Measurements from ENCODE around the gene STT3B. TPM values are rescaled to one million over a fixed set of nuclear protein-coding genes. Genes with fewer than 3 reads are reported as not detected.

Gene STT3B
- total RNA-seq, 1 experiment from 2014 or later = 105 TPM

DNA sequence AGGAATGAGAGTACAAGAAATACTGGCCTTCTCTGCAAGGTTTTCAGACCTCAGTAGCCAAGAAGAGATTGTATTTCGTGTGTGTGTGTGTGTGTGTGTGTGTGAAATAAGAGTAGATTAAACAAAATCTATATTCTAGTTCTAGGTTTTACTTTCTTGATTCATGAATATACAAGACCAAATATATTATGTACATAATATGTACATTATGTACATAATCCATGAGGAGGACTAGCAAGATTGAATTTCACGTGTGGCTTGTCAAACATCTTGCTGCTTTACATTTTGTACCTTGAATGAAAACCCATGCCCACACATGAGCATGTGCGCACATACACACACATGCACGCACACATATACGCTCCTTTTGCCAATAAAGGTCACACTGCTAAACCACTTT, 18.2 kb upstream of the STT3B start:
- H3K27ac ChIP-seq (ENCODE audit: low read length) = no peak overlapping the region
- no peaks in the 10 kb centered on the region for H3K27me3 ChIP-seq (ENCODE audit: control insufficient read depth, insufficient read depth, low read length)
- H3K4me3 ChIP-seq (ENCODE audit: low read depth in 2 of 2, low read length in 2 of 2) = no peak overlapping the region
- no peaks in the 10 kb centered on the region for H3K36me3 ChIP-seq (ENCODE audit: control insufficient read depth, insufficient read depth, low read length)
- in situ Hi-C loops (cut with HindIII; ENCODE audit: low pct_unique_long_range_greater_than_20kb, low sequenced_read_pairs) = no loop called here
- ATAC-seq (no peak), DNase-seq (ENCODE audit: low read depth, low spot score) (no peak)
- intact Hi-C loops (cut with micrococcal nuclease; ENCODE audit: unreplicated experiment) = no loop called here
- BruUV-seq (replicated peaks) = no TSS peak
- H3K4me1 ChIP-seq (ENCODE audit: control insufficient read depth, insufficient read depth, low read length) = no peaks in the 10 kb centered on the region
- CTCF ChIA-PET = no interaction called here
- H3K9me3 ChIP-seq (ENCODE audit: control insufficient read depth, insufficient read depth, low read depth, low read length) = no peaks in the 10 kb centered on the region
- TF ChIP-seq, protein P1, sequence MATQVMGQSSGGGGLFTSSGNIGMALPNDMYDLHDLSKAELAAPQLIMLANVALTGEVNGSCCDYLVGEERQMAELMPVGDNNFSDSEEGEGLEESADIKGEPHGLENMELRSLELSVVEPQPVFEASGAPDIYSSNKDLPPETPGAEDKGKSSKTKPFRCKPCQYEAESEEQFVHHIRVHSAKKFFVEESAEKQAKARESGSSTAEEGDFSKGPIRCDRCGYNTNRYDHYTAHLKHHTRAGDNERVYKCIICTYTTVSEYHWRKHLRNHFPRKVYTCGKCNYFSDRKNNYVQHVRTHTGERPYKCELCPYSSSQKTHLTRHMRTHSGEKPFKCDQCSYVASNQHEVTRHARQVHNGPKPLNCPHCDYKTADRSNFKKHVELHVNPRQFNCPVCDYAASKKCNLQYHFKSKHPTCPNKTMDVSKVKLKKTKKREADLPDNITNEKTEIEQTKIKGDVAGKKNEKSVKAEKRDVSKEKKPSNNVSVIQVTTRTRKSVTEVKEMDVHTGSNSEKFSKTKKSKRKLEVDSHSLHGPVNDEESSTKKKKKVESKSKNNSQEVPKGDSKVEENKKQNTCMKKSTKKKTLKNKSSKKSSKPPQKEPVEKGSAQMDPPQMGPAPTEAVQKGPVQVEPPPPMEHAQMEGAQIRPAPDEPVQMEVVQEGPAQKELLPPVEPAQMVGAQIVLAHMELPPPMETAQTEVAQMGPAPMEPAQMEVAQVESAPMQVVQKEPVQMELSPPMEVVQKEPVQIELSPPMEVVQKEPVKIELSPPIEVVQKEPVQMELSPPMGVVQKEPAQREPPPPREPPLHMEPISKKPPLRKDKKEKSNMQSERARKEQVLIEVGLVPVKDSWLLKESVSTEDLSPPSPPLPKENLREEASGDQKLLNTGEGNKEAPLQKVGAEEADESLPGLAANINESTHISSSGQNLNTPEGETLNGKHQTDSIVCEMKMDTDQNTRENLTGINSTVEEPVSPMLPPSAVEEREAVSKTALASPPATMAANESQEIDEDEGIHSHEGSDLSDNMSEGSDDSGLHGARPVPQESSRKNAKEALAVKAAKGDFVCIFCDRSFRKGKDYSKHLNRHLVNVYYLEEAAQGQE (IDR thresholded peaks at IDR 0.05; ENCODE audit: insufficient read depth in 1 of 2, low read depth in 2 of 2, low read length in 1 of 2) = no peak
- TF ChIP-seq SIN3A (IDR thresholded peaks at IDR 0.05; ENCODE audit: borderline replicate concordance, insufficient read depth, low read depth, low read length) = no peak
- no peak for TF ChIP-seq CTCF (IDR thresholded peaks at IDR 0.05)
- no peak for TF ChIP-seq POLR2AphosphoS5 (IDR thresholded peaks at IDR 0.05; ENCODE audit: low read depth, low read length)
- no peak for TF ChIP-seq TCF7L2 (IDR thresholded peaks at IDR 0.05; ENCODE audit: low read depth, low read length)
- POLR2A ChIA-PET = no interaction called here

DNA sequence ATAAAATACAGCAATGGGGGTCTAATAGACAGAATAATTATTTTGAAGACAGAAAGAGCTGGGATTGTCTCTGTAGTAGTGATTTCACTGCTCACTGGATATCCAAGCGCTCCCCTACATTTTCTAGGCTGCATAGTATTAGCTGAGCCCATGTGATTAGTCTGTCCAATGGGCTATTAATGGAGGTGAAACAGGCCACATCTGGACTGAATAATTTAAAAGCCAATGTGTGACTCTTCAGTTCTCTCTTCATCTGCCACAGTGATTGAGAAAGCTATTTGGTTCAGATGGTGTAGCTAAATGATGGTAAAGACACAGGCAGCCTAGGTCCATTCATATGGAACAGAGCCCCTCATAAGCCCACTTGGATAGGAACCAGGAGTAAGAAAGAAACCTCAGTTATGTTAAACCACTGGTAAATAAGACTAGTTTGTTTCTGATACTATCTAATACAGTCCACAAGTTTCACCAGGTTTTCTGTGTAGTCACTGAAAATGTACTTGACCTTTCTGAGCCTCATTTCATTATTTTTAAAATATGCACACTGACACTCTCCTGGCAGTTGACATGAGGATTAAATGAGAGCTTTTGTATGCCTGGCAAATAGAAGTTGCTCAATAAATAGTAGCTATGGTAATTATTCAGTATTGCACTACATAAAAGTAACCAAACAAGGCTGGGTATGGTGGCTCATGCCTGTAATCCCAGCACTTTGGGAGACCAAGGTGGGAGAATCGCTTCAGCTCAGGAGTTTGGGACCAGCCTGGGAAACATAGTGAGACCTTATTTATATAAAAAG, 17.0 kb upstream of the STT3B start:
- no peak overlapping the region for H3K27ac ChIP-seq (ENCODE audit: low read length)
- POLR2A ChIA-PET = no interaction called here
- DNase-seq (ENCODE audit: low read depth, low spot score) (no peak), ATAC-seq (no peak)
- H3K9me3 ChIP-seq (ENCODE audit: control insufficient read depth, insufficient read depth, low read depth, low read length) = no peaks in the 10 kb centered on the region
- in situ Hi-C loops (cut with HindIII; ENCODE audit: low pct_unique_long_range_greater_than_20kb, low sequenced_read_pairs) = no loop called here
- no TSS peak for BruUV-seq (replicated peaks)
- H3K4me3 ChIP-seq (ENCODE audit: low read depth in 2 of 2, low read length in 2 of 2) = no peak overlapping the region
- no peaks in the 10 kb centered on the region for H3K27me3 ChIP-seq (ENCODE audit: control insufficient read depth, insufficient read depth, low read length)
- intact Hi-C loops (cut with micrococcal nuclease; ENCODE audit: unreplicated experiment) = no loop called here
- CTCF ChIA-PET = no interaction called here
- no peaks in the 10 kb centered on the region for H3K36me3 ChIP-seq (ENCODE audit: control insufficient read depth, insufficient read depth, low read length)
- TF ChIP-seq CTCF (IDR thresholded peaks at IDR 0.05) (no peak), SIN3A (IDR thresholded peaks at IDR 0.05; ENCODE audit: borderline replicate concordance, insufficient read depth, low read depth, low read length) (no peak)
- TF ChIP-seq, protein P1 (IDR thresholded peaks at IDR 0.05; ENCODE audit: insufficient read depth in 1 of 2, low read depth in 2 of 2, low read length in 1 of 2) = no peak
- H3K4me1 ChIP-seq (ENCODE audit: control insufficient read depth, insufficient read depth, low read length) = no peaks in the 10 kb centered on the region

All from Panc1 (cell line).